DMS114 treated with DMSO at 0.1 percent for 48 hours (cell line): Measurements from ENCODE around the gene CLSTN1.
"Not testable (repeated sequence)": the region's sequence is repeated elsewhere in the genome, so short reads cannot be mapped to it uniquely, and the experiment has no call there.

Experiments used
- DNase-seq: peaks from one replicate; lab custom pipeline; 2025; ENCODE audit not compliant: unreplicated experiment; lab: John Stamatoyannopoulos, UW

CLSTN1 gene

GRCh38 chr1:9766759-9767442 lies 56.9 kb downstream of the CLSTN1 start:
- DNase-seq = no peak

- no peak for DNase-seq
Measured at GRCh38 chr1:9764550-9764949, 59.2 kb downstream of the CLSTN1 start.

GRCh38 chr1:9763914-9764313 lies 59.9 kb downstream of the CLSTN1 start:
- no peak for DNase-seq

- DNase-seq = not testable (repeated sequence)
Measured at GRCh38 chr1:9762446-9762845, 61.3 kb downstream of the CLSTN1 start.

DNA sequence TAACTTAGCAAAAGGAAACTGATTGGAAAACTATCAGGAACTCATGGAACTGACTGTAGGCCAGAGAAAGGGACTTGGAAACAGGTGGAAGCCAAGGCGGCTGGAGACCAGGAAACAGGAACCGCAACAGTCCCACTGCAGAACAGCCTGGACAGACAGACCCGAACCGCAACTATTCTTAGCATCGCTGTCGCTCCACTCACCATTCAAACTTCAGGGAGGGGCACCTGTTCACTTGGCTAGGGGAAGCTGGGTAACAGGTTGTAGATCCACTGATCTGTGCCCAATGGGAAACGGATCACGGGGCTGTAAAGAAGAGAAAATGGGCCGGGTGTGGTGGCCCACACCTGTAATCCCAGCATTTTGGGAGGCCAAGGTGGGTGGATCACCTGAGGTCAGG lies 61.9 kb downstream of the CLSTN1 start:
- DNase-seq = no peak

DNA sequence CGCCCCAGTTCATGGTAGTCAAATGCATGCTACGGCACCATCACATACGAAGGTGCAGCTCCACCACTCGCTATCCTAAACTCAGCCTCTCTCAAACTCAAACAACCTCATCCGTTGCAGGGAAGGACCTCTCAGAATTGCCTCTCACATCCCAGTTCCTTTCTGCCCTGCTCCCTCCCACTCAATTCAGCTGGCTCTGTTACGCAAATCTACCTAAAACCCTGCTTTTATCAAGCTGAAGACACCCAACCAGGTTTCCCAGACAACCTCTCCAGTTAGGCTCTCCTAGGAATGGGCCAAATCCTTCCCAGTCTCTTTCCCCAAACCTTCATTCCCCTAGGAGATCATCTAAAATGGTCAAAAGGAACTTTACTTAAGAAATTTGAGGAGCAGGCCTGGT lies 62.9 kb downstream of the CLSTN1 start:
- DNase-seq = no peak

- no peak for DNase-seq
Measured at GRCh38 chr1:9759939-9760338, 63.8 kb downstream of the CLSTN1 start.

- DNase-seq = no peak
Measured at GRCh38 chr1:9758559-9759121, 65.1 kb downstream of the CLSTN1 start.

- DNase-seq = no peak
Measured at GRCh38 chr1:9755441-9755995, 68.2 kb downstream of the CLSTN1 start.

GRCh38 chr1:9753121-9753531 lies 70.6 kb downstream of the CLSTN1 start:
- no peak for DNase-seq

GRCh38 chr1:9751971-9752370 lies 71.8 kb downstream of the CLSTN1 start:
- no peak for DNase-seq

GRCh38 chr1:9749361-9749760 lies 74.4 kb downstream of the CLSTN1 start:
- DNase-seq = no peak

DNA sequence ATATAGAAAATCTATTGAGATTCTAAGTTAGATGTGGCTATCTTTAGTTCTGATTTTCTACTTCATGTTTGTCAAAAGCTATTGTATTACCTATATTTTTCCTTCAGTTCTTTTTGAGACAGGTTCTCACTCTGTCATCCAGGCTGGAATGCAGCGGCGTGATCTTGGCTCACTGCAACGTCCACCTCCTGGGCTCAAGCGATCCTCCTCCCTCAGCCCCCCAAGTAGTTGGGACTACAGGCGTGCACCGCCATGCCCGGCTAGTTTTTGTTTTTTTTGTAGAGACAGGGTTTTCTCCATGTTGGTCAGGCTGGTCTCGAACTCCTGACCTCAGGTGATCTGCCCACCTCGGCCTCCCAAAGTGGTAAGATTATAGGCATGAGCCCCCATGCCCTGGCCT lies 75.4 kb downstream of the CLSTN1 start:
- DNase-seq = not testable (repeated sequence)

- no peak for DNase-seq
Measured at GRCh38 chr1:9746651-9747050, 77.1 kb downstream of the CLSTN1 start.

DNA sequence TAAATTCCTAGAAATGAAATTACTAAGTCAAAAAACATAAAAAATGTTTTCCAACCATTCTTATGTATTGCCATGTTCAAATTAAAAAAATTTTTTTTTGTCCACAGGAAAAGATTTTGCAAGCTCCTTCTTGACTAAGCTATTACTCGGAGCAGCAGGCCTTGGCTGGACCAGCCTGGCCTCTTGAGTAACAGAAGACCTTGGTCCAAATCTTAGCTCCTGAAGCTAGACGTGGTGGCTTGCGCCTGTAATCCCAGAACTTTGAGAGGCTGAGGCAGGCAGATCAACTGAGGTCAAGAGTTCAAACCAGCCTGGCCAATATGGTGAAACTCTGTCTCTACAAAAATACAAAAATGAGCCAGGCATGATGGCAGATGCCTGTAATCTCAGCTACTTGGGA lies 77.6 kb downstream of the CLSTN1 start:
- no peak for DNase-seq

- DNase-seq = no peak
Measured at GRCh38 chr1:9744106-9744799, 79.5 kb downstream of the CLSTN1 start.

GRCh38 chr1:9737671-9738070 lies 86.1 kb downstream of the CLSTN1 start:
- DNase-seq = no peak

GRCh38 chr1:9737057-9737456 lies 86.7 kb downstream of the CLSTN1 start:
- DNase-seq = no peak

GRCh38 chr1:9736241-9736640 lies 87.5 kb downstream of the CLSTN1 start:
- no peak for DNase-seq

DNA sequence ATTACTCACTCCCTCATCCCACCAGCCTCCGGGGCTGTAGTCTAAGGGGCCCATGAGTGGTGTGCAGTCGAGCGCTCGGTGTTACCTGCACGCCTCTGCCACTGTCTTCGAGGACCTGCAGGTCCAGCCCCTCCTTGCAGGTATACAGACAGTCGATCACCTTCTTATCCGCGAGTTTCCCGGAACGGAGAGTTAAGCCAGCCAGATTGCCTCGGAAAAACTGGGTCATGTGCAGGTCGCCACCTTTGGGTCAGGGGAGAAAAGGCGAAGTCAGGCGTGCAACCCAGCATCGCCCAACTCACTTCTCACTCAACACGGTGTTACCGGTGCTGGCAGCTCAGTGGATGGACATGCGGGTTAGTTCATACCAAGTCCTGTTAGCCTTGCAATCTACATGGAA lies 88.0 kb downstream of the CLSTN1 start:
- DNase-seq = no peak

GRCh38 chr1:9733160-9733789 lies 90.5 kb downstream of the CLSTN1 start:
- DNase-seq = no peak
